ENCODE data around the gene FTSJ3.

DNA sequence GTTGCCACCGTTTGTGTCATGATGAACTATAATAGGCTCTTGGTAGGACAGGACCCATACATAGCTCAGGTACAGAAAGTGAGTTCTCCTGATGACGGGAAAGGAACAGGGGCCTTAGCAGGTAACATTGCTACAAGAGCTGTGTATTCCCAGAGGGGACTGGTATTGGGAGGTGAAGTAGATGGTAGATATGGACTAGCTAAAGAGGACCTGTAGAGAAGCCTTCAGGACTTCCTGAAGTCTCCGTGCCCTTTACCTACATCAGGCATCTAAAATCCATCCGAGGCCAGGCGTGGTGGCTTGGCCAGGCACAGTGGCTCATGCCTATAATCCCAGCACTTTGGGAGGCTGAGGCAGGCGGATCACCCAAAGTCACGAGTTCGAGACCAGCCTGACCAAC, 27.7 kb upstream of the FTSJ3 start:
- TF ChIP-seq, protein P1, sequence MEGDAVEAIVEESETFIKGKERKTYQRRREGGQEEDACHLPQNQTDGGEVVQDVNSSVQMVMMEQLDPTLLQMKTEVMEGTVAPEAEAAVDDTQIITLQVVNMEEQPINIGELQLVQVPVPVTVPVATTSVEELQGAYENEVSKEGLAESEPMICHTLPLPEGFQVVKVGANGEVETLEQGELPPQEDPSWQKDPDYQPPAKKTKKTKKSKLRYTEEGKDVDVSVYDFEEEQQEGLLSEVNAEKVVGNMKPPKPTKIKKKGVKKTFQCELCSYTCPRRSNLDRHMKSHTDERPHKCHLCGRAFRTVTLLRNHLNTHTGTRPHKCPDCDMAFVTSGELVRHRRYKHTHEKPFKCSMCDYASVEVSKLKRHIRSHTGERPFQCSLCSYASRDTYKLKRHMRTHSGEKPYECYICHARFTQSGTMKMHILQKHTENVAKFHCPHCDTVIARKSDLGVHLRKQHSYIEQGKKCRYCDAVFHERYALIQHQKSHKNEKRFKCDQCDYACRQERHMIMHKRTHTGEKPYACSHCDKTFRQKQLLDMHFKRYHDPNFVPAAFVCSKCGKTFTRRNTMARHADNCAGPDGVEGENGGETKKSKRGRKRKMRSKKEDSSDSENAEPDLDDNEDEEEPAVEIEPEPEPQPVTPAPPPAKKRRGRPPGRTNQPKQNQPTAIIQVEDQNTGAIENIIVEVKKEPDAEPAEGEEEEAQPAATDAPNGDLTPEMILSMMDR (IDR thresholded peaks at IDR 0.05 in 2 of 3, conservative IDR thresholded peaks at IDR 0.05 in 1 of 3; ENCODE audit: control insufficient read depth in 2 of 3, extremely low read depth in 1 of 3, insufficient read depth in 1 of 3, low read depth in 3 of 3, low read length in 3 of 3): no peak
- TF ChIP-seq NR2F1 (conservative IDR thresholded peaks at IDR 0.05): no peak
- TF ChIP-seq POLR2A (IDR thresholded peaks at IDR 0.05; ENCODE audit: low read depth, low read length): no peak
- TF ChIP-seq ASH2L (IDR thresholded peaks at IDR 0.05; ENCODE audit: borderline replicate concordance, low read depth): no peak
- no peak for TF ChIP-seq BRCA1 (IDR thresholded peaks at IDR 0.05; ENCODE audit: low read depth, low read length)
- TF ChIP-seq CHD2 (IDR thresholded peaks at IDR 0.05; ENCODE audit: borderline replicate concordance, low read depth, low read length): no peak
- TF ChIP-seq FOS (IDR thresholded peaks at IDR 0.05; ENCODE audit: borderline replicate concordance, extremely low read depth, insufficient read length): no peak
- TF ChIP-seq SMC3 (IDR thresholded peaks at IDR 0.05; ENCODE audit: borderline replicate concordance, low read length): no peak
- TF ChIP-seq NR2C2 (IDR thresholded peaks at IDR 0.05; ENCODE audit: borderline replicate concordance, control insufficient read depth, insufficient read length, low read depth): no peak
- no peak for TF ChIP-seq GABPA (IDR thresholded peaks at IDR 0.05; ENCODE audit: low read depth)
- no peak for TF ChIP-seq ZNF207 (IDR thresholded peaks at IDR 0.05; ENCODE audit: borderline replicate concordance)
- TF ChIP-seq, protein P2, sequence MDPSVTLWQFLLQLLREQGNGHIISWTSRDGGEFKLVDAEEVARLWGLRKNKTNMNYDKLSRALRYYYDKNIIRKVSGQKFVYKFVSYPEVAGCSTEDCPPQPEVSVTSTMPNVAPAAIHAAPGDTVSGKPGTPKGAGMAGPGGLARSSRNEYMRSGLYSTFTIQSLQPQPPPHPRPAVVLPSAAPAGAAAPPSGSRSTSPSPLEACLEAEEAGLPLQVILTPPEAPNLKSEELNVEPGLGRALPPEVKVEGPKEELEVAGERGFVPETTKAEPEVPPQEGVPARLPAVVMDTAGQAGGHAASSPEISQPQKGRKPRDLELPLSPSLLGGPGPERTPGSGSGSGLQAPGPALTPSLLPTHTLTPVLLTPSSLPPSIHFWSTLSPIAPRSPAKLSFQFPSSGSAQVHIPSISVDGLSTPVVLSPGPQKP (IDR thresholded peaks at IDR 0.05; ENCODE audit: low read depth, low read length): no peak
